HG02852 (cell line): ENCODE data around the gene KIF26B.

Experiments used
- ATAC-seq: cut with Tn5 transposase; IDR thresholded peaks from one replicate; pipeline ENCODE4 v1.9.1; 2021; ENCODE audit warnings: mild to moderate bottlenecking, moderate library complexity; ENCODE audit not compliant: unreplicated experiment

The KIF26B gene

GRCh38 chr1:245234217-245235081 is 79.7 kb downstream of the KIF26B start:
- no peak for ATAC-seq

- no peak for ATAC-seq
These were observed 80.4 kb downstream of the KIF26B start for GRCh38 chr1:245235156-245235555.

GRCh38 chr1:245240648-245241165 is 85.9 kb downstream of the KIF26B start:
- ATAC-seq: no peak

GRCh38 chr1:245241526-245242130 is 86.8 kb downstream of the KIF26B start:
- ATAC-seq: no peak

GRCh38 chr1:245242989-245243388 is 88.2 kb downstream of the KIF26B start:
- no peak for ATAC-seq

- ATAC-seq: no peak
These were observed 90.4 kb downstream of the KIF26B start for GRCh38 chr1:245245021-245245667.

GRCh38 chr1:245246433-245246832 is 91.6 kb downstream of the KIF26B start:
- no peak for ATAC-seq

- ATAC-seq: no peak
These were observed 92.6 kb downstream of the KIF26B start for GRCh38 chr1:245247356-245247755.

- ATAC-seq: no peak
These were observed 93.0 kb downstream of the KIF26B start for GRCh38 chr1:245247801-245248200.

- no peak for ATAC-seq
These were observed 93.5 kb downstream of the KIF26B start for GRCh38 chr1:245248231-245248731.

GRCh38 chr1:245255783-245256182 is 101.0 kb downstream of the KIF26B start:
- no peak for ATAC-seq

- no peak for ATAC-seq
These were observed 101.7 kb downstream of the KIF26B start for GRCh38 chr1:245256528-245256927.

GRCh38 chr1:245258271-245258920 is 103.6 kb downstream of the KIF26B start:
- ATAC-seq: no peak

- ATAC-seq: no peak
These were observed 105.5 kb downstream of the KIF26B start for GRCh38 chr1:245260110-245260882.

GRCh38 chr1:245260883-245261282 is 106.1 kb downstream of the KIF26B start:
- no peak for ATAC-seq

GRCh38 chr1:245261786-245262185 is 107.0 kb downstream of the KIF26B start:
- ATAC-seq: no peak

- ATAC-seq: no peak
These were observed 108.8 kb downstream of the KIF26B start for GRCh38 chr1:245263529-245264095.

GRCh38 chr1:245264226-245264625 is 109.4 kb downstream of the KIF26B start:
- ATAC-seq: no peak

GRCh38 chr1:245266105-245266504 is 111.3 kb downstream of the KIF26B start:
- no peak for ATAC-seq

- ATAC-seq: no peak
These were observed 115.3 kb downstream of the KIF26B start for GRCh38 chr1:245270063-245270462.
